ENCODE measurements around the gene UPK3BL1.
"Not testable (repeated sequence)": the region's sequence is repeated elsewhere in the genome, so short reads cannot be mapped to it uniquely, and the experiment has no call there.

Gene UPK3BL1

DNA sequence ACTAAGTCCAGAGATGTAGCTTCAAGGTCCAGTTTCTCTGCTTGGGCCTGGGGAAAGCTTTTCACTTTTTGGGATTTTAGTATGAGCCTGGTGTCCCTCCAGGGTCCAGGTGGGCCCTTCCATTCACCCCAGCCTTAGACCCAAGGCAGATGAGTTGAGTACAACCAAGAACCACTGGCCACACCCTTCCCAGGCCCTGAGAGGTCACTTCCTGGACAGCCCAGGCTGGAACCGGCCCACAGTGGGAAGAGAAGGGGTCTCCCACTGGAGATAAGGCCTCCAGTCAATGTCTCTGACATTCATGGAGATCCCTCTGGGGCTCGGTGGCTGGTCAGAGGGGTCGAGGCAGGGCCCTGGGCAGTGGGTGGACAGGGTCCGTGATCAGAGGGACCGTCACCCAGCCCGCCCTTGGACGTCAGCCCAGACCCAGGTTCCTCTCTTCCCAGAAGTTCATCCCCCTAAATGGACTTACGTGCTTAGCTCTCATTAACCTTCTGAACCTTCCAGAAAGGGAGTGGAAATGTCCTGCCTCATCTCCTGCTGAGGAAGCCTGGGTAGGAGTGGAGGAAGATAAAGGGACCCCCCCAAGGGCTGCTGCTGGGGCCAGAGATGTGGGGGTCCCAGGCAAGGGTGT lies 15.2 kb downstream of the UPK3BL1 start:
- DNase-seq (ENCODE audit: low spot score) = not testable (repeated sequence)

DNA sequence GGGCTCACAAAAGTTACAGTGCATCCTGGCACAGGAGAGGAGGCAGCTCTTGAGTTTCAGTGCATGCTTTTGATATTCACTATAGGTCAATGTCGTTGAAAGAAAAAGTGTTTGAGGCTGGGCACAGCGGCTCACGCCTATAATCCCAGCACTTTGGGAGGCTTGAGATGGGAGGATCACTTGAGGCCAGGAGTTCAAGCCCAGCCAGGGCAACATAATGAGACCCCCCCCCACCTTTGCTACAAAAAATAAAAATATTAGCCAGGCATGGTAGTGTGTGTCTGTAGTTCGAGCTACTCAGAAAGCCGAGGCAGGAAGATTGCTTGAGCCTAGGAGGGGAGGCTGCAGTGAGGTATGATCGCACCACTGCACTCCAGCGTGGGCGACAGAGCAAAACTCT lies 24.5 kb downstream of the UPK3BL1 start:
- not testable (repeated sequence) for DNase-seq (ENCODE audit: low spot score)

DNA sequence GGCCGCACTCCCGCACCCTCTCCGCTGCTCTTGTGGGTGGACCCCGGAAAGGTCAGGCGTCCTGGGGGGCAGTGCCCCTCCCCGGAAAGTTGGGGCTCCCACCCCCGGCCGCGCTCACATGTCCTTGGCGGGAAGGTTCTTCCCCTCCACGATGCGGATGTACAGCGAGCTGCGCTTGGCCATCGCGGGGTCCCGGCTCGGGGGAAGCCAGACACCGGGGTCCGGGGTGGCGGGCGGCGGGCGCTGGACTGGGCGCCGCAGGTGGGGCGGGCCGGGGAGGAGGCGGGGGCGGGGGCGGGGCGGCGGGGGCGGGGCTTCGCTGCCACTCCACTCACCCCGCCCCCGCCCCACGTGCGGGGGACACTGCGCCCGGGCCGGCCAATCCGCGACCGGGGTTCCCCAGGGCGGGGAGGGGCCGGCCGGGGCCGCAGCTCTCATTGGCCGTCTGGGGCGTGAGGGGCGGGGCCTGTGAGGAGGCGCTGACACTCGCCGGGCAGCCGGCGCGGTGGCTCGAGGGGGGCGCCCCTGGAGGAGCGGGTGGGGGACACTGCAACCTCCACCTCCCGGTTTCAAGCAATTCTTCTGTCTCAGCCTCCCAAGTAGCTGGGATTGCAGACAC lies 26.0 kb downstream of the UPK3BL1 start, which contains the start of gene RASA4:
RASA4 (minus strand) TSS at position 250 of the 619 bp plus-strand sequence; CDS start at position 183, 67 bp downstream.
- DNase-seq (ENCODE audit: low spot score) = peak; percentile 35

DNA sequence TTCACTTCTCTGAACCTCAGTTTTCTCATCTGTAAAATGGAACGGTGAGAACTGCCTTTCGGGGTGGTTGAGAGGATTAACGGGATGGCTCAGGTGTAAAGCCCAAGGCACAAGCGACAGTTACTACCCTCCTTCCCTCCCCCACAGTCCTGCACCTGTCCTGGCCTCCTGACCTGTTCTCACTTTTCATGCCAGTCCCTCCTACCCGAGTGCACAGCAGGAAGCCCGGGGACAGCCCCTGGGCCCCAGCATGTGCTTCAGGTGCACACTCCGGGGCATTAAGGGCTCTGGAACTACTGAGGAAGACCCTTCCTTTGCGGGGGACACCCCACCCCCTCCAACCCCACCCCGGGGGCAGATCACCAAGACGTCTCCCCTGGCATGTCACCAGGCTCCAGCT lies 26.7 kb downstream of the UPK3BL1 start:
- not testable (repeated sequence) for DNase-seq (ENCODE audit: low spot score)

DNA sequence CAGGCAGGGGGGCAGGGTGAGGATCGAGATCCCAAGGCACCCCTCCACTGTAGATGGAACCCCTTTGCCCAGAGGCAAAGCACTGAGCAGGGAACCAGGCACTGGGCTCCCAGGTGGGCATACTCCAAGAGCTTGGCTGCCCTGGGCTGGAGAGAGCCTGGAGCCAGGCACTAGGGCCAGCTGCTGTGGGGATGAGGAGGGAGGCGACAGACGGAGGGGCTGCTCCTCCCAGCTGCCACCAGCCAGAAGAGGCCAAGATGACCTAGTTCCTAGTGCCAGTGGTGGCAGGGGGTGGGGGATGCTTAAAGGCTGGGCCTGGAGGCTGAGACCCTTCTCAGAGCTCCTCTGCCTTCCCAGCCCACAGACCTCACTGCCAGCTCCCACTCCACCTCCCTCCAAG lies 27.7 kb downstream of the UPK3BL1 start:
- not testable (repeated sequence) for DNase-seq (ENCODE audit: low spot score)

DNA sequence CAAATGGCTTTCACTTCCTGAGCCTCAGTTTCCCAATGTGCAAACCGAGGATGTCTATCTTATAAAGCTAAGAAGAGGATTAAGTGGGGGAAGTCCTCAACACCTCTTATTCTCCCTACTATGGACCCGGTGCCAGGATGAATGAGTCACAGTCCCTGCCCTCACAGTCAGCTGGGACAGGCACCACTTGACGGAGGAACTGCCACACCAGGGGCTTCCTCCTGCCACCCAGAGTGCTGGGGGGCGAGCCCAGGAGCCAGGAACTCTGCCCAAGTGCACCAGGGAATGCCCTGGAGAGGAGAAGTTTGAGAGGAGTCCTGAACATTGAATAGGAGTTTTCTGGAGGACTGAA lies 28.3 kb downstream of the UPK3BL1 start:
- not testable (repeated sequence) for DNase-seq (ENCODE audit: low spot score)

DNA sequence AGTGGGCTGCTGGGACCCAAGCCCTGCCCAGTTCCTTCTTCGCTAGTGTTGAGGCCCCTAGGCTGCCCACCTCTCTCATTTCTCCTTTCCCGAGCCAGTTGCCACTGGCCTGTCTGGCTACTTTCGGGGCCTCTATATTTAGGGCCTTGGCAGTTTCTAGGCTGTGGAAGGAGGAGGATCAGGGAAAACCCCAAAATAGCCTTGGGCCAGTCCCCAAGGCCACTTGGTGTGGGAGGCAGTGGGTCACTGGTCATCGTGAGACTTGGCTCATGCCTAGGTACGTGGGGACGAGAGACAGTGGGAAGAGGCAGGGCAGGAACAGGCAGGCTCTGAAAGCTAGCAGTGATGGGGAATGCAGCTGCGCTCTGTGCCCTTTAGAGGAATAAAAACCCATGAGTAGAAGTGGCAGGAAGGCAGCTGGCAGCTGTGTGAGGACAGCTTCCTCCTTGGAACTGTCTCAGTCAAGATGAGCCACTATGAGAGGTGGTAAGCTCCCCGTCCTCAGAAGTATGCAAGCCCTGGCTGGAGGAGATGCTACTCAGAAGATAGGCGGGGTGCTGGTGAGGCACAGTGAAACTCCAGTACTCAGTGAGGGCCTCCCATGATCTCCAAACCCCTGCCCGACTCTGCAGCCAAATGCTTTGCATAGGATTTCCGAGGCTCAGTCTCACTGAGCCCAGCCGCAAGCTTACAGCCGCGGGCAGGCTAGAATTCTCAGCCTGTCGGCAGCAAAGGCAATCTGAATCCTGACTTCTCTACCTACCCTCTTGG lies 28.8 kb downstream of the UPK3BL1 start:
- not testable (repeated sequence) for DNase-seq (ENCODE audit: low spot score)

DNA sequence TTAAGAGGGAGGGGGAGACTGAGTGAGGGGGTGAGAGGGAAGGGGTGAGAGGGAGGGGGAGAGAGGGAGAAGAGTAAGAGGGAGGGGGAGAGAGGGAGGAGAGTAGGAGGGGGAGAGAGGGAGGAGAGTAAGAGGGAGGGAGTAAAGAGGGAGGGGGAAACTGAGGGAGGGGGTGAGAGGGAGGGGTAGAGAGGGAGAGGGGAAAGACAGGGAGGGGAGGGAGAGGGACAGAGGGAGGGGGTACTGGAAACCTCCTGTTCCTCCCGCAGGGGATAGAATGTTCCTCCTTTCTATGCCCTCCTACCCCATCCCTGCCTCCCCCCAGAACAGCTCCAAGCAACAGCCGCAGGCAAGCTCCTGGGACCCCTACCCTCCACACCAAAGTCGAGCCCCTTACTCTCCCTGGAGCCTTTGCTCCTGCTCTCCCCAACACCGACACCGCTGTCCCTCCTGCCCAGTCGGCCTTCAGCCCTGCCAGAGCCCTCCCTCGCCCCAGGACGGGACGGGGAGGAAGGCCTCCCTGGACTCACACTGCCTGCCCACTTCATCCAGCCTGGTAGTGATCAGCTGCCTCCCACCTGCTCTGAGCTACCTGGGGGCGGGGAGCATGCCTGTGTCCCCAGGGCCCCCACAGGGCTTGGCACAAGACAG lies 30.8 kb downstream of the UPK3BL1 start:
- peak; percentile 31 for DNase-seq (ENCODE audit: low spot score)

DNA sequence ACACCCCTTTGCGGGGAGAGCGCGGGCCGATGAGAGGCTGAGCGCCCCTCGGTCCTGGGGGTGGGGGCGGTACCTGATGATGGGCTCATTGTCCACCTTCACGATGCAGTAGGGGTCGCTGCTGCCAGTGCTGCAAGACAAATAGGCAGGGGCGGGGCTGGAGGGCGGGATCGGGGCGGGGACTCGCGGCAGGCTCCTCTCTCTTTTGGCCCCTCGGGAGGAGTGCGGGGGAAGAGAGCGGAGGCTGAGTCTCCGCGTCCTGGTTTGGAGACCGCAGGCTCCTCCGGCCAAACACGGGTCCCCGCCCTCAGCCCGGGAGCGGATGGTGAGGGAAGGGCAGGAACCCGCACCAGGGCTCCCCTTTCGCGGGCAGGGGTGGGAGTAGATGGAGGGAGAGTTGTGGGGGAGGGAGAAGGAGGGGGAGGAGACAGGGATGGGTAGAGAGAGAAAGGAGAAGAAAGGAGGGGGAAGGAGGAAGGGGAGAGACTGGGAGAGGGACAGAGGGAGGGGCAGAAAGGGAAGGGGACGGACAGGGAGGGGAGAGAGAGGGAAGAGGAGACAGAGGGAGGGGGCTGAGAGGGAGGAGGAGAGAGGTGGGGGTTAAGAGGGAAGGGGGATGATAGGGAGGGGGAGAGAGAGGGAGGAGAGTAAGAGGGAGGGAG lies 31.4 kb downstream of the UPK3BL1 start:
- DNase-seq (ENCODE audit: low spot score) = not testable (repeated sequence)

DNA sequence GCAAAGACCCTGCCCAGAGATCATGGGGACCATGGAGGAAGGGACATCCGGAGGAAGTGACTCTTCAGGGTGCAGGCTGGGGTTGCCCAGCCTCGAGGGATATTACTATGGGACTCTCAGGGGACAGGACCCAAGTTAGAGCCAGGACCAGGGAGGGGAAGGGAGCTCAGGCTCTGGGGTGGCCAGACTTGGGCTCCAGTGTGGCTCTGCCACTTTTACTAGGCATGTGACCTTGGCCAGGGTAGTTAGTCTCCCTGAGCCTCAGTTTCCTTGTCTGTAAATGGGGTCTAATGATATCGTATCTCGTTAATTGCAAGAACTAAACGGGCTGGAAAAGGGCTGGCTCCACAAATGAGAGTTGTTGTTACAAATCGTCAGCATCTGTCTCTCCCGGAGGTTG lies 32.1 kb downstream of the UPK3BL1 start:
- not testable (repeated sequence) for DNase-seq (ENCODE audit: low spot score)

DNA sequence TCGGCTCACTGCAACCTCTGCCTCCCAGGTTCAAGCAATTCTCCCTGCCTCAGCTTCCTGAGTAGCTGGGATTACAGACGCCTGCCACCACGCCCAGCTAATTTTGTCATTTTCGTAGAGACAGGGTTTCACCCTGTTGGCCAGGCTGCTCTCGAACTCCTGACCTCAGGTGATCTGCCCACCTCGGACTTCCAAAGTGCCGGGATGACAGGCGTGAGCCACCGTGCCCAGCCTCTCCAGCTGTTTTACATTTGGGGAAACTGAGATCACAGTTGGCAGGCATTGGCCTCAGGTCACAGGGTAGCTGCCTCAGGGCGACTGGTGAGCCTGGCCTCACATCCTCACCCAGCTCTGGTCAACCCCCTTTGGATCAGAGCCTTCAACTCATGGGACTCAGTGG lies 32.9 kb downstream of the UPK3BL1 start:
- DNase-seq (ENCODE audit: low spot score) = not testable (repeated sequence)

DNA sequence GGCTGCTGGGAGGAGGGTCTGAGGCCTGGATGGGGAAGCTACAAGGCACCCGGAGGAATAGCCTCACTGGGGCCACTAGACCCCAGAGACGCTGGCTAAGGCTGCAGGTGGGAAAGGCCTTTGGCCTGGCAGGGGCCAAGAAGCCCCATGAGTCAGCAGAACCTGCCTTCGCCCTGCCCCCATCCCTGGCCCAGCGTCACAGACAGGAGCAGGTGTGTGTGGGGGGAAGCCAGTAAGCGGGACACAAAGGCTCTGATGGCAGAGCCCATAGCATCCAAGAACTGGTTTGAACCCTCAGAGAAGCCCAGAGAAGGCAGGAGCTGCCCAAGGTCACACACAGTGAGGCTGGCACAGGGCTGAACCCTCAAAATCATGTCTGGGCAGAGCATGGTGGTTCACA lies 35.7 kb downstream of the UPK3BL1 start:
- not testable (repeated sequence) for DNase-seq (ENCODE audit: low spot score)

DNA sequence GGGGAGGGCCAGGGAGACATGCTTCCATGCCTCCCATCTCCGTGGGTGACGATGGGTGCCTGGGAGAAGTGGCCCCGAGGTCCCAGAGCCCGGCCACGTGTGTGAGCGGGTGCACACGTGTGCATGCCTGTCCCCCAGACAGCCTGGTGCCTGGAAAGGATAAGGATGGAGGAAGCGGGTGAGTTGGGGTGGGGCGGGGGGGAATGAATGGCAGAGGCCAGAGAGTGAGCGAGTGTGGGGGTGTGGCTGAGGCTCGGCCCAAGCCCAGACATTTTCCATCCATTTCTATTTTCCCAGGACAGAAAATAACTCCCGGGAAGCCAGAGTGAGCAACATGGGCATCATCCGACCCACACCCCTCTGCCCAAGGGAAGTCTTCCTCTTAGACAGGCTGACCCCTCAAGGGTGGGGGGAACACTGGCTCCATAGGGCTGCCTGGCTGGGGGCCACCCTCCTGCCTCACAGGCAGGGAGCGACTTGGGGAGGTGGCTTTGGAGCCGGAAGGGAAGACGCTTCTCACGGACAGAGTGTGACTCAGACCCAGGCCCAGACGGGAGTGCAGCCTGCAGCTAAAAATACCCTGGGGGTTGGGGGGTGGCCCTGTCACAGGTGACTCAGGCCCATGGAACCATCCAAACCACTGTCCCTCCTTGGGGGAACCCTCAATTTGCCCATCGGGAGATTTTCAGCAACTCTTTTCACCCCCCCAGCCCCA lies 38.0 kb downstream of the UPK3BL1 start:
- DNase-seq (ENCODE audit: low spot score) = not testable (repeated sequence)

DNA sequence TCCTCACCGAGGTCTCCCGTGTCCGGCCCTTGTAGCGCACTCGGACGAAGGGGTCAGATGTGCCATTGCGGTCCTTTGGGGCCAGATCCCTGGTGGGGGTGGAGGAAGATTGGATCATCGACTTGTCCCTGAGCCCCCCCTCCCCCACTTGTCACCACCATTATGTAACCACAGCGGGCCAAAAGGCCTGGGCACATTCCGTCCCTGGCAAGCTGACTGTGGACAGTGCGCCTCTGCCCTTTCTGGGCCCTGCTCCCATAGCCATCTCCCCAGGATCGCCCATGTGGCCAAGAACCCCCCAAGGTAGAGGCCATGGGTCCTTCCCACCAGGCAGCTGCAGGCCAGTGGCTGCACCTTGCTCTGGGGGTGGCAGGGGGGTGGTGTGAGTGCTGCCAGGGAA lies 40.3 kb downstream of the UPK3BL1 start:
- not testable (repeated sequence) for DNase-seq (ENCODE audit: low spot score)

DNA sequence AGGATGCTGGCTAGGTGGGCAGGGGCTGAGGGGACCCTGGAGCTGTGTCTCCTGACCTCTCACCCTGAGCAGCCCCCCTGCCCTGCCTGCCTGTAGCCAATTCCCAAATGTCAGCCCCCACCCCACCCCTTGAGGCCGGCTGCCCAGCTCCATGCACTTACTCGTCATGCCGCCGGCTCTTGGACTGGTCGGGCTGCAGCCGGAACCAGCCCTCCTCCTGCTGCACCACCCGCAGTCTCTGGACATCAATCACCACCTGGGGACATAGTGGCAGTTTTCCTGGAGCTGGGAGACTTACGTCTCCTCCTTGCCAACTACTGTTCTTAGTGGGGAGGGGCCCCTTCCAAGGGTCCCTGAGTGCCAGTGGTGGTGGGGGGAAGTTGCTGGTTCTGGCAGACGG lies 42.9 kb downstream of the UPK3BL1 start:
- not testable (repeated sequence) for DNase-seq (ENCODE audit: low spot score)

DNA sequence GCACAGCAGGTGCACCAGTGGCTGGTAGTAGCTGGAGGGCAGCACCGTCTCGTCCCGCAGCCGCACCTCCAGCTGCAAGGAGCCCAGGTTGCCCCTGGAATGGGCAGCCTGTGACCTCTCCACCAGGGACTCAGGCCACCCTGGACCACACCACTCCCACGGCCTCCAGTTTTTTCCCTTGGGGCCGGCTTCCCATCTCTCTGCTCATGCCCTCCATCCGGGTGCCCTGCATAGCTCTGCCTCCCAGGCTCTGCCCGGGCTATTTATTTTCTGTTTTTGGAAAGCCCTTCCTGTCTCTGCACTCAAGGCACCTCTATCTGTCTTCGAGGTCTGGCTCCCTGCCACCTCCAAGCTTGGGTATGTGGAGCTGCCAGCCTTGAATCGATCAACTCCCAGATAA lies 46.6 kb downstream of the UPK3BL1 start:
- not testable (repeated sequence) for DNase-seq (ENCODE audit: low spot score)

DNA sequence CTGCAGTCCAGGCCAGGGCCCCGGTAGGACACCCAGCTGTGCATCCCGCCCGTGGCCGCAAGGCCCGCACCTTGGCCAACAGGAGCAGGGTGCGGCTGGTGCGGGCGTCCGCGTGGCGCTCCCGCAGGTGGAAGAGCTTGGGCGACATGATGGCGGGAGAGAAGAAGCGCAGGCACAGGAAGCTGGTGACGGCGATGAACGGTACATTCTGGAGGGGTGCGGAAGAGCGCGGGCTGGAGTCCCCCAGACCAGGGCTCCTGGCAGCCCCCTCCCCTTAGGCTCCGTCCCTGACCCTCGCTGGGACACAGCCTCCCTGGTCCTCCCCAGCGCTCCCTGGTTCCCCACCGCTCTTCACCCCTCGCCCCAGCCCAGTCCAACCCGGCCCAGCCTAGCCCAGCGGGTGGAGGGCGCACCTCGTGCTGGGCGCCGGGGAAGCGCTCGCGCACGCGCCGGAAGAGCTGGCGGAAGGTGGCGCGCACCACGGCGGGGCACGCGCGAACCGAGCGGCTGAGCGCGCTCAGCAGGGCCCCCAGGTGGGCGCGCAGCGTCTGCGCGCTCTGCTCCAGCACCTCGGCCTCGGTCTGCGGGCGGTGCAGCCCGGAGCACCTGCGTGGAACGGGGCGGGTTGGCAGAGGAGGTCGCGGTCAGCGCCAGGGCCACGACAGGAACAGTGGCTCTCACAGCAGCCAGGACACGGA lies 48.8 kb downstream of the UPK3BL1 start:
- DNase-seq (ENCODE audit: low spot score) = not testable (repeated sequence)

DNA sequence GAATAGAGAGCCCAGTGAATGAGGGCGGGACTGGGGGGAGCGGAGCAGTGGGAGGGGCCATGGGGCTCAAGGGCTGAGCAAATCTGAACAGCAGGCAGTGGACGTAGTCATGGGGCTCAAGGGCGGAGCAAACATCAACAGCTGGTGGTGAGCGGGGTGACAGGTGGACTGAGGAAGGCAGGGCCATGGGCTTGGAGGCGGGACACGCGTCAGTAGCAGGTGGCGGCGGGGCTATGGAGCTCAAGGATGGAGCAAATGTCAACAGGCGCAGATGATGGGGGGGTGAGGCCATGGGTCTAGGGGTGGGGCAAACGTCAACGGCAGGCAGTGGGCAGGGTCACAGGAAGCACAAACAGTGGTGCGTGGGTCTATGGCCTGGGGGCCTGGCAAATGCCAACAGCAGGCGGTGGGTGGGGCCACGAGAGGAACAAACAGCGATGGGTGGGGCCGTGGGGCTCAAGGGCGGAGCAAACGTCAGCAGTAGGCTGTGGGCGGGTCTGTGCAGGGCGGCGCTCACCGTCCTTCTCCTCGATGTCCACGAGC lies 50.0 kb downstream of the UPK3BL1 start:
- DNase-seq (ENCODE audit: low spot score) = not testable (repeated sequence)

DNA sequence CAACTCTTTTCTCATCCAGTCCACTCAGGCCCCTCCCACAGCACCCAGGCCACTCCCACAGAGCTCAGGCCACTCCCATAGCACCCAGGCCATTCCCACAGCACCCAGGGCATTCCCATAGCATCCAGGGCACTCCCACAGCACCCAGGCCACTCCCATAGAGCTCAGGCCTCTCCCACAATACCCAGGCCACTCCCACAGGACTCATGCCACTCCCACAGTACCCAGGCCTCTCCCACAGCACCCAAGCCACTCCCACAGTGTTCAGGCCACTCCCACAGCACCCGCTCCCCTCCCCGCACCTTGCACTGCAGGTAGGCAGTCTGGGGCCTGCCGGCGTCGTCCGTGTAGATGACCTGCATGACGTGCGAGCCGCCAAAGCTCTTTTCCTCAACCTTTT lies 52.7 kb downstream of the UPK3BL1 start:
- not testable (repeated sequence) for DNase-seq (ENCODE audit: low spot score)

Measured in globus pallidus (tissue), 1 donor.